HG03175 (cell line): ENCODE measurements around the gene SORCS2.
"Not testable (repeated sequence)": the region's sequence is repeated elsewhere in the genome, so short reads cannot be mapped to it uniquely, and the experiment has no call there.

Source experiments
- ATAC-seq: cut with Tn5 transposase; IDR thresholded peaks from one replicate; pipeline ENCODE4 v1.9.1; 2021; ENCODE audit warnings: mild to moderate bottlenecking, moderate library complexity; ENCODE audit not compliant: unreplicated experiment

Gene SORCS2

GRCh38 chr4:7433376-7434140 is 241.2 kb downstream of the SORCS2 start:
- no peak for ATAC-seq

- ATAC-seq = no peak
Measured at GRCh38 chr4:7434141-7434765, 241.9 kb downstream of the SORCS2 start.

GRCh38 chr4:7434766-7435150 is 242.4 kb downstream of the SORCS2 start, which contains the start of gene PSAPL1:
Gene PSAPL1 (minus strand): TSS chr4:7434930. CDS start chr4:7434879, 51 bp downstream.
- ATAC-seq = no peak

- no peak for ATAC-seq
Measured at GRCh38 chr4:7435471-7436061, 243.2 kb downstream of the SORCS2 start.

GRCh38 chr4:7436256-7436655 is 243.9 kb downstream of the SORCS2 start:
- no peak for ATAC-seq

- no peak for ATAC-seq
Measured at GRCh38 chr4:7439699-7440098, 247.4 kb downstream of the SORCS2 start.

GRCh38 chr4:7441201-7441600 is 248.9 kb downstream of the SORCS2 start:
- no peak for ATAC-seq

GRCh38 chr4:7442574-7443162 is 250.3 kb downstream of the SORCS2 start:
- ATAC-seq = no peak

GRCh38 chr4:7444314-7444713 is 252.0 kb downstream of the SORCS2 start:
- no peak for ATAC-seq

GRCh38 chr4:7444731-7445130 is 252.4 kb downstream of the SORCS2 start:
- no peak for ATAC-seq

- no peak for ATAC-seq
Measured at GRCh38 chr4:7447236-7447635, 254.9 kb downstream of the SORCS2 start.

GRCh38 chr4:7448036-7448435 is 255.7 kb downstream of the SORCS2 start:
- no peak for ATAC-seq

GRCh38 chr4:7450775-7451433 is 258.6 kb downstream of the SORCS2 start:
- no peak for ATAC-seq

GRCh38 chr4:7451434-7451789 is 259.1 kb downstream of the SORCS2 start:
- ATAC-seq = no peak

- ATAC-seq = no peak
Measured at GRCh38 chr4:7451800-7452199, 259.5 kb downstream of the SORCS2 start.

- ATAC-seq = not testable (repeated sequence)
Measured at GRCh38 chr4:7452802-7453201, 260.5 kb downstream of the SORCS2 start.

GRCh38 chr4:7457201-7458065 is 265.1 kb downstream of the SORCS2 start:
- ATAC-seq = no peak

- no peak for ATAC-seq
Measured at GRCh38 chr4:7458066-7458425, 265.7 kb downstream of the SORCS2 start.

GRCh38 chr4:7458477-7458876 is 266.1 kb downstream of the SORCS2 start:
- no peak for ATAC-seq

- ATAC-seq = no peak
Measured at GRCh38 chr4:7459471-7459870, 267.1 kb downstream of the SORCS2 start.
